ENCODE results near the gene EGR2.

Gene EGR2

GRCh38 chr10:62801871-62802270 is 14.3 kb downstream of the EGR2 start:
- POLR2A ChIA-PET (ENCODE audit: low non-redundant PET), result no interaction called here
- CTCF ChIA-PET, result no interaction called here
- no peak overlapping the region for H3K27ac ChIP-seq
- DNase-seq (ENCODE audit: low spot score), result no peak
- TF ChIP-seq CTCF (conservative IDR thresholded peaks at IDR 0.05; ENCODE audit: low read depth), result no peak

GRCh38 chr10:62796896-62797295 is 19.3 kb downstream of the EGR2 start:
- POLR2A ChIA-PET (ENCODE audit: low non-redundant PET), result no interaction called here
- no peak overlapping the region for H3K27ac ChIP-seq
- CTCF ChIA-PET, result no interaction called here
- no peak for DNase-seq (ENCODE audit: low spot score)
- TF ChIP-seq CTCF (conservative IDR thresholded peaks at IDR 0.05; ENCODE audit: low read depth), result no peak

- H3K27ac ChIP-seq, result no peak overlapping the region
- no peak for TF ChIP-seq CTCF (conservative IDR thresholded peaks at IDR 0.05; ENCODE audit: low read depth)
- CTCF ChIA-PET, result no interaction called here
- POLR2A ChIA-PET (ENCODE audit: low non-redundant PET), result no interaction called here
- no peak for DNase-seq (ENCODE audit: low spot score)
Observed at GRCh38 chr10:62795762-62796161, 20.4 kb downstream of the EGR2 start.

- CTCF ChIA-PET, result no interaction called here
- H3K27ac ChIP-seq, result no peak overlapping the region
- DNase-seq (ENCODE audit: low spot score), result no peak
- POLR2A ChIA-PET (ENCODE audit: low non-redundant PET), result no interaction called here
- TF ChIP-seq CTCF (conservative IDR thresholded peaks at IDR 0.05; ENCODE audit: low read depth), result no peak
Observed at GRCh38 chr10:62795100-62795499, 21.1 kb downstream of the EGR2 start.

- POLR2A ChIA-PET (ENCODE audit: low non-redundant PET), result interaction anchor here (0.6 kb wide), 1 partner anchor 1662 kb away, joined by 5 read pairs; no protein-coding TSS in a partner anchor
Observed at GRCh38 chr10:62794306-62794705, 21.9 kb downstream of the EGR2 start.

GRCh38 chr10:62792261-62792660 is 23.9 kb downstream of the EGR2 start:
- ChIA-PET POLR2A (ENCODE audit: low non-redundant PET) (no interaction called here), CTCF (interaction anchor here (0.5 kb wide), 1 partner anchor 159 kb away, joined by 3 read pairs; no protein-coding TSS in a partner anchor)
- TF ChIP-seq CTCF (conservative IDR thresholded peaks at IDR 0.05; ENCODE audit: low read depth), result no peak
- H3K27ac ChIP-seq, result no peak overlapping the region
- DNase-seq (ENCODE audit: low spot score), result no peak

More at GRCh38 chr10:62794306-62794705, 21.9 kb downstream of the EGR2 start:
- DNase-seq (ENCODE audit: low spot score), result no peak
- H3K27ac ChIP-seq, result no peak overlapping the region
- TF ChIP-seq CTCF (conservative IDR thresholded peaks at IDR 0.05; ENCODE audit: low read depth), result no peak
- CTCF ChIA-PET, result interaction anchor here (0.6 kb wide), 1 partner anchor 569 kb away, joined by 3 read pairs; no protein-coding TSS in a partner anchor

GRCh38 chr10:62790571-62790970 is 25.6 kb downstream of the EGR2 start:
- no peak overlapping the region for H3K27ac ChIP-seq
- ChIA-PET POLR2A (ENCODE audit: low non-redundant PET) (no interaction called here), CTCF (no interaction called here)
- no peak for DNase-seq (ENCODE audit: low spot score)
- no peak for TF ChIP-seq CTCF (conservative IDR thresholded peaks at IDR 0.05; ENCODE audit: low read depth)
